HG03139 (cell line): ENCODE data around the gene PIN1.
A peak's percentile ranks its signal among the peaks of the same experiment; 100 is the strongest.
"Not testable (repeated sequence)": the region's sequence is repeated elsewhere in the genome, so short reads cannot be mapped to it uniquely, and the experiment has no call there.

Experiments used
- ATAC-seq: cut with Tn5 transposase; IDR thresholded peaks from one replicate; pipeline ENCODE4 v1.9.1; 2021; ENCODE audit not compliant: unreplicated experiment

PIN1 gene

DNA sequence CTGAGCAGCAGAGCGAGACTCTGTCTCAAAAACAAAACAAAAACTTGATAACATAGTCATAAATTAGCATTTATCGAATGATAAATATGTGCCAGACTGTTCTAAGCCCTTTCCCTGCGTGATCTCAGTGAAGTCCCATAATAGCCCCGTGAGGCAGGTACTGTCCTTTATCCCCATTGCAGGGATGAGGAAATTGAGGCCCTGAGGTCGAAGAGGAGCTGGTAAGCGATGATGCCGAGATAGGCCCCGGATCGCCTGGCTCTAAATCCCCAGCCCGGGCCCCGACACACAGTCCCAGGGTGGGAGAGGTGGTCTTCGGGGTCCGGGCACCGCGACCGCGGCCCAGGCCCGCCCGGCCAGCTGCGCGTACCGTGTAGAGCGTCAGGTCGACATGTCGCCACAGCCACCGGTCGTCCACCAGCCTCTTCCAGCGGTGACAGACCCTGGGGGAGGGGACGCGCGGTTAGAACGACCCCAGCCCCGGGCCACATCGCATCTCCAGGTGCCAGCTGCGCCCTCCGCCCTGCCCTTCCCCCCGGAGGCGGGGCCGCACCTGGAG lies 16.9 kb upstream of the PIN1 start:
- no peak for ATAC-seq

DNA sequence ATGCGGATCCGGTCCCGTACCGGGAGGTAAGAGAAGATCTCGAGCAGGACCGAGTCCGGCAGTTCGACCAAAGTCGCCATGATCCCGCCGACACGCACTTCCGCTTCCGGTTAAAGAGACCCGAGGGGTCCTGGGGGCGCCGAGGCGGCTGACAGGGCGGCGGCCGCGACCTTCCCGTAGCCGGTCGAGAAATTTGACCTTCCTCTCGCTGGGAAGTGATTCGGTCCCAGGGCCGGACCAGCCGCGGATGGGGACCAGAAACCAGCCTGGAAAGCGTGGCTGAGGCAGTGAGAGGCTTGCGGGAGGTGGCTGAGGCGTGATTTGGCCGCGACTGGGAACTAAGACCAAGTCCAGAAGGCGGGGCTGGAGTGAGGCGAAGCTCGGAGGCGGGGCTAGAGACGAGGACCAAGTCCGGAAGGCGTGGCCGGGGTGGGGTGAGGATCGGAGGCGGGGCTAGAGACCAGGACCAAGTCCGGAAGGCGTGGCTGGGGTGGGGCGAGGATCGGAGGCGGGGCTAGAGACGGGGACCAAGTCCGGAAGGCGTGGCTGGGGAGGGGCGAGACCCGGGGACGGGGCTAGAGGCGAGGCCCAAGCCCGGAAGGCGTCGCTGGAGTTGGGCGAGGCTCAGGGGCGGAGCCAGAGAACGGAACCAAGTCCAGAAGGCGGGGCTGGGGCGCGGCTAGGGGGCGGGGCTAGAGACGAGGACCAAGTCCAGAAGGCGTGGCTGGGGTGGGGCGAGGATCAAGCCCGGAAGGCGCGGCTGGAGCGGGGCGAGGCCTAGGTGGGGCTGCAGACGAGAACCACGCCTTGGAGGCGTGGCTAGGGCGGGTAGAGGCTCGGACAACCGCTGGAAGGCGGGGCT lies 16.2 kb upstream of the PIN1 start, which contains the start of gene FBXL12:
Gene FBXL12 (minus strand): TSS at position 346 of the 862 bp plus-strand sequence. CDS start 266 bp downstream, at position 80.
- peak; percentile 78 for ATAC-seq

DNA sequence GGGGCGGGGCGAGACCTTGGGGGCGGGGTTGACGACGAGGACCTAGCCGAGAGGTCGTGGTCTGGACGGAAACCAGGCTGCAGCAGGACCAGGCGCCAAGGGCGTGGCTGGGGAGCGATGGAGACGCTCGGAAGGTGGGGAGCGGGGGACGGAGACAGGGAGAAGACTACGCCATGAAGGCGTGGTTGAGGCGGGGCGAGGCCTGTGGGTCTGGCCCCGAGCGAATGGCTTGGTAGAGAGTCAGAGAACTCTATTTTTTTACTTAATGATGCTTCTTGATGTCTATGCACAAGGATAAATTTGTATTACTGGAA lies 15.6 kb upstream of the PIN1 start:
- ATAC-seq, result no peak

DNA sequence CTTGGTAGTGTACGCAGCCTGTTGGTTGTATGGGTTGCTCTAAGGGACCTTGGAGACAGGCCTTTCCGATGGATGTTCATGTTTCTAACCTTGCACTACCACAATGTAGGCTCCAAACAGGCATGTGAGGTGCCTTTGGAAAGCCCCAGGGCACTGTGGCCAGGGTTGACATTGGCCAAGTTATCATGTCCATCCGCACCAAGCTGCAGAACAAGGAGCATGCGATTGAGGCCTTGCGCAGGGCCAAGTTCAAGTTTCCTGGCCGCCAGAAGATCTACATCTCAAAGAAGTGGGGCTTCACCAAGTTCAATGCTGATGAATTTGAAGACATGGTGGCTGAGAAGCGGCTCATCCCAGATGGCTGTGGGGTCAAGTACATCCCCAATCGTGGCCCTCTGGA lies 15.1 kb upstream of the PIN1 start:
- not testable (repeated sequence) for ATAC-seq

DNA sequence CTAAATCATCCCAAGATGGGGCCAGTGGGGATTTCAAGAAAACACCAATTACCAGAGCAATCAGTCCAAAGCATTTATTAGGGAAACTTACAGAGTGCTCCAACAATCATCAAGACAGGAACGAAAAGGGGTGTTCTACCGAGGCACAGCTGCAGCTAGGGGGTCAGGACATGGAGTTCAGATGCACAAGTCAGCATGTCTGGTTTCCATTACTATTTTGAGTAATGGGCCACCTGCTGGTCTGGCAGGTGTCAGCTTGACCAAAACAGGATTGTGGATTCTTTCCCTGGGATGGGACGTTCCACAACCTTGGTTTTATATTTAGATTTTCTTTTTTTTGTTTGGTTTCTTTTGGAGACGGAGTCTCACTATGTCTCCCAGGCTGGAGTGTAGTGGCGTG lies 11.3 kb upstream of the PIN1 start:
- no peak for ATAC-seq

DNA sequence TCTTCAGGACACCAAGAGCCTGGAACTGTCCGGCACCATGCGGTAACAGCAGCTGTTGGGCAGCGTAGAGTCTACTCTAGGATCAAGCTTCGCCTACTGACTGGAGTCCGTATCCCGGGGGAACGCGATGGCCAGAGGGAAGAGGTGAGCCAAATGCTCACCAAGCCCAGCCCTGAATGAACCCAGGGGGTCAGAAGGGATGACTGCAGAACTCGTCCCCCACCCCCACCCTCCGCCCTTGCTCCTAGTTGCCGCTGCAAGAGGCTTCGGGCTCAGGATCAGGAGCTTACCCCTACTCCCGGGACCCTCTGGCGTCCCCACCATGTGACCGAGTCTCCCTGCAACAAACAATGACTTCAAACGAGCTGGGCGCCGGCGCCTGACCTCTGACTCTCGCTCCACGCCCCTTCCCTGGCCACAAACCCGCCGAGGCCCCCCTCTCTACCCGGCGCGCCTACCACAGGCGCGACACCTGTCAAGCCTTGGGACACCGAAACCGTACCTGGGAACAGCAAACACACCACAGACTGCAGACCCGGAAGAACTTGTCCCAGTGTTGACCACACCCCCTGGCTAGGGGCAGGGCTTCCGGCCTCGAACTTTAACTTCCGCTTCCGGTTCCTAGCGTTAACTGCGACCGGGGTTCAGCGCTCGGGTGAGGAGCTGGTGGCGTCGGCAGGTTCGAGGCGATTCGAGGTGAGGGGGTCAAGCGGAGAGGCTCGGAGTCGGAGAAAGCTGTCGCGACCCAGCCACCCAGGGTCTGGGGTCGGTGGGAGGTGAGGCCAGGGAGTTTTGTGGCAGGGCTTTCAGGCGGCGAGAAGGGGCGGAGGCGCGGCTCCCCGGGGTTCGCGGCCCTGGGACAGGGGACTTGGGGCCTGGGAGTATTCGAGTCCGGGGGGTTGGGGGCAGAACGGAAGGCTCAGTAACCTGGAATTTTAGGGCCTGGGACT lies 7.6 kb upstream of the PIN1 start, which contains the start of gene UBL5:
Gene UBL5 (plus strand): TSS at position 630 of the 950 bp plus-strand sequence. CDS start 420 bp downstream, outside the sequence.
- peak; percentile 80 for ATAC-seq

DNA sequence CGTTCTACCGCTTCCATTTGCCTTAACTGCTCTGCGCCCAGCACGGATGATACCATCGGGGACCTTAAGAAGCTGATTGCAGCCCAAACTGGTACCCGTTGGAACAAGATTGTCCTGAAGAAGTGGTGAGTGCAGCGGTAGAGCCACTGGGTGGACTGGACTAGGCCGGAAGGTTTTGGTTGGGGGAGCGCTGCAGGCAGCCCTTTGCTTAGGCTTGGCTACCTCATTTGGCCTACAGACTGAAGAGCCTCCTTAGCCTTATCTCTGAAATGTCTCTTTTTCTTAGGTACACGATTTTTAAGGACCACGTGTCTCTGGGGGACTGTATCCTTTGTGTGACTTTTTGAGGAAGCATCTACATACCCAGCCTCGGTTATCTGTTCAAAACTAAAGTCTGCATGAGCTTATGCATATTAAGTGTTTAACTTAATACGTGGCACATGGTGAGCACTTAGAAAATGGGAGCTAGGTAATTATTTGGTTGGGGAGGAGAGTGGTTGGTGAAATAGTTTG lies 6.5 kb upstream of the PIN1 start:
- ATAC-seq, result no peak

DNA sequence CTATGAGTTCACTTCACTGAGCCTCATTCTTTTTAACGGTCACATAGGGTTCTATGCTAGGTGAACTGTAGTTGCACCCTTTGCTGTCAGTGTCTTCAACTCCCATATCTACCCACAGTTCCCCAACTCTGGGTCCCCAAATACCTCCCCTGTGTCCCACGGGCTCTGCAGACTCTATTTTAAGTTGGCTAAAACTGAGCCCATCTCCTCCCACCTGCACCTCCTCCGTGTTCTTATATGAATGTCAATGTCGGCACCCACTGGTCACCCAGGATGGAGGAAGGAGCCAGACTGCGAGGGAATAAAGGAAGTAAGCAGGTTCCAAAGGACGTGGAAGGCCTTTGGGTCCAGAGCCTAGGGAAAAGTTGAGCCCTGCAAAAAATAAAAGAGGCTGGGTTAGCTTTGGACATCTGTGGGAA lies 802 bp upstream of the PIN1 start:
- no peak for ATAC-seq

DNA sequence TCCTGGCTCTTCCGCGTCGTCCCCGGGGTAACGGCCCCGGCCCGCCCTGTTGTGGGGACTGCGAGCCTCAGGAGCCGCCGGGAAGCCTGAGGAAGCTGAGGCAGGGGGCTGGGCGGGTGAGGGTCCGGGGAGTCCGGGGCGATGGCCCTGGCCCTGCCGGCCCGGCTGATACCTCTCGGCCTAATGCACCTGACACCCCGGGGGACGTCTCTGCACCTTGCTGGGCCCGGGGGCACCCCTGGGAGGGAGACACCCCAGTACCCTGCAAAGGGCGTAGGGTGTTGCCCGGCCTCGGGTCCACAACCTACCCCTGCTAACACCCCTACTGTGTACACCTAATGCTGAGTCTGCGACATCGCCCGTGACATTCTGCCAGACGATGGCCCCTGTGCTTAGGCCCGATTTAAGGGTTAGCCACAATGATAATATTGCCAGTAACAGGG lies 410 bp downstream of the PIN1 start:
- no peak for ATAC-seq

DNA sequence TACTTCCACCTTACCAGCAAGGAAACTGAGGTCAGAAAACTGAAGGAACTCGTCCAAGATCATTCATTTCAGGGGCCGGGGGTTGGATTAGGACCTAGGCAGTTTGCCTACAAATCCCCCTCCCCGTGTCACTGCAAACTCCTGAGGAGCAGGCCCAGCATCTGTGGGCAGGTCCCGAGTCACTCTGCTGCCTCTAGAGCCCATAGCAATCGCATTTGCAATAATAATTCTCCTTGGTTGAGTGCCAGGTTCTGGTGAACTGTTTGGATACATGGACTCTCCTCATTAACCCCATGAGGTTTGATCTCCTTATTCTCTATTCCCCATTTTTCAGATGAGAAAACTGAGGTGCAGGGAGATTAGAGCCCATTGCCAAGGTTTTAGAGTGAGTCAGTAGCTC lies 903 bp downstream of the PIN1 start:
- no peak for ATAC-seq

DNA sequence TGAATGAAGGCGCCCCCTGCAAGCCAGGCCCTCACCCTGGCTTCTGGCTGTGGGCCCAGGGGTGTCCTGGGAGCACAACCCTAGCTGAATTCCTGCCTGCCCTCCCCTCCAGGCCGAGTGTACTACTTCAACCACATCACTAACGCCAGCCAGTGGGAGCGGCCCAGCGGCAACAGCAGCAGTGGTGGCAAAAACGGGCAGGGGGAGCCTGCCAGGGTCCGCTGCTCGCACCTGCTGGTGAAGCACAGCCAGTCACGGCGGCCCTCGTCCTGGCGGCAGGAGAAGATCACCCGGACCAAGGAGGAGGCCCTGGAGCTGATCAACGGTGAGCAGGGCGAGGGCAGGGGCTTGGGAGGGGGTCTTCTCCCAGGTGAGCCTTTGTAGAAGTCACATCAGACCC lies 3.2 kb downstream of the PIN1 start:
- ATAC-seq, result no peak

DNA sequence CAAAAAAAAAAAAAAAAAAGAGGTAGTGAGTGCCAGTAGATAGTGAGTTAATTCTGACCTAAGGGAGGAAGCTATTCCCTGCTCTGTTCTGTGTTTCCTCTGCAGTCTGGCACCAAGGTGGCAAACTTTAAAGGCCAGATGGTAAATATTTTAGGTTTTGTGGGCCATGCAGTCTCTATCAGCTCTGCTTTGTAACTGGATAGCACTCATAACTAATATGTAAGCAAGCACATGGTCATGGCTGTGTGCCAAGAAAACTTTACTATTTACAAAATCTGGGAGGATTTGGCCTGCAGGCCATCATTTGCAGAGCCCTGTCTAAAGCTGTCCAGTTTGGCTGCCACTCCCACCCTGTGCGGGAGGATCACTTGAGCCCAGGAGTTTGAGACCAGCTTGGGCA lies 4.3 kb downstream of the PIN1 start:
- ATAC-seq, result no peak

DNA sequence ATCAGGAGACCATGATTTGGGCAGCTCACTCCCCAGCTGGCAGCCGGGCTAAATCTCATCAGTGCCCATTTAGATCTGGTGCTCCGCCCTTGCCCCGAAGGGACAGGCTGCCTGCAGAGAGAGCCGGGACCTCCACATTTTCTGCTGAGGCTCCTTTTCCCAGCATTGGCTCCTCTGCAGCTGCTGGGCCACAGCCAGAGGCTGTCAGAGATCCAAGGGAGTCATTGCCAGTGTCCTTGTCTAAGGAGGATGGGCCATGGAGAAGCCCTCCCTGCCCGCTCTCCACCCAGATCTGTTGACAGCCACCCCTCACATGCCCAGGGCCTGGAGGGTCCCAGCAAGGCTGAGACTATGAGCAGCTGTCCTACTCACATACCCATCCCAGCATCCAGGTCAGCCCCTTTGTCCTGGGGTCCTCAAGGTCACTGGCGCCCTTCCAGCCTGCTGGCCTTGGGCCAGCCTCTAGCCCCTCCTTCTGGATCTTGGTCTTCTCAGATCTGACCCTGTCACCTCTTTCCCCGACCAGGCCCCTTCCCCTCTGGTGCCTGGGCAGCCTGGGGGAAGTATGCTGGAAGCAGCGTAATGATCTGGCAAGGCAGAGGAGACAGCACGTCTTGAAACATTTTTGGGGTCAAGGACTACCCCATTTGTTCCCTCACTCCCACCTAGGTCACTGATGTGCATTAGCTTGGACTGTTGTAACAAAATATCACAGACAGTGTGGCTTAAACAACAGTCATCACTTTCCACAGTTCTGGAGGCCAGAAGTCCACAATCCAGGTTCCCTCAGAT lies 7.9 kb downstream of the PIN1 start:
- ATAC-seq, result no peak

DNA sequence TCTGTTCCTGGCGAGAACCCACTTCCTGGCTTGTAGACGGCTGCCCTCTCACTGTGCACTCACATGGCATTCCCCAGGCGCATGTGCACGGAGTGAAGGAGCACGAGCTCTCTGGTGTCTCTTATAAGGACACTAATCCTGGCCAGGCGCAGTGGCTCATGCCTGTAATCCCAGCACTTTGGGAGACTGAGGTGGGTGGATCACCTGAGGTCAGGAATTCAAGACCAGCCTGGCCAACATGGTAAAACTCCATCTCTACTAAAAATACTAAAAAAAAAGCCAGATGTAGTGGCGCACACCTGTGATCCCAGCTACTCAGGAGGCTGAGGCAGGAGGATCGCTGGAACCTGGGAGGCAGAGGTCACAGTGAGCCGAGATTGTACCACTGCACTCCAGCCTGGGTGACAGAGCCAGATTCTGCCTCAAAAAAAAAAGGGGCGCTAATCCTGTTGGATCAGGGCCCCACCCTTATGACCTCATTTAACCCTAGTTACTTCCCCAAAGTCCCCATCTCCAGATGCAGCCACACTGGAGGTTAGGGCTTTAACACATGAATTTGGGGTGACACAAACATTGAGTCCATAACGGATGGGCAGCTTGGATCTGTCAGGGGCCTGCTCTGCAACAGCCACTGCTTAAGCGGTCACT lies 8.6 kb downstream of the PIN1 start:
- ATAC-seq, result not testable (repeated sequence)

DNA sequence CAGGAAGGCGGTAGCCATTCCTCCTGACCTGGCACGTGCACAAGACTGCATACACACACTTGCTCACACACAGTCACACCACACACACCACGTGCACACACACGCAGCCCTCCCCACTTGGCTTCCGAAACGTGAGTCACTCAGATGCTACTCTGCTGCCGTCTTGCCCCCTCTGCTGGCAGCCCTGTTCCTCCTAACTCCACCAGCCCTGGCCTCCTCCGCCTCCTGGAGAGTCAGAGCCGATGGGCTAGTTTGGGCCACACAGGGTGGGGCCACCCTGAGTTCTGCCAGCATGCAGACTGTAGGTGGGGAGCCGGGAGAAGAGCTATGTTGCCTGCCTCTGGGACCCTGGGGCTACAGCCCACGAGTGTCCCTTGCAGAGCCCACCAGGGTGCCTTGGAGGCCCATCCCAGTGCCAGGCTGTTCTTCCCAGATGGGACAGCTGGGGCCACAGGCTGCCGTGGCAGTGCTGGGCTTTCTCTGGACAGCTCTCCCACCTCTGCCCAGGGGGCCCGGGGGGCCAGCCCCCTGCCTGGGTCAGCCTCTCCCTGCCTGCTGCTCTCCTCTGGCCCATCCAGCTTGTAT lies 12.1 kb downstream of the PIN1 start:
- ATAC-seq, result no peak

DNA sequence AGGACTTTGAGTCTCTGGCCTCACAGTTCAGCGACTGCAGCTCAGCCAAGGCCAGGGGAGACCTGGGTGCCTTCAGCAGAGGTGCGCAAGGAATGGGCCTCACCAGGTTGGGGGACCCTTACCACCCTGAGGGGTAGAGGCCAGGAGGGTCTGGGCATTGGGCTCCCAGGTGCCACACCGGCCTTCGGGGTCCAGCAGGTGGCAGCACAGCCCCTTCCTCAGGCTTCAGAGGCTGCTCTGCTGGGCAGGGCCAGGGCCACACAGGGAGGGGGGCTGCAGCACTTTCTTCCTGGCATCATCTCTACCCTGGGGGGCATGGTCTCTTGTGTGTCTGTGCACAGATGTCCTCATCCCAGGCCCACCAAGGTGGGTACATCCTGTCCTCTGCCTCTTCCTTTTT lies 12.9 kb downstream of the PIN1 start:
- no peak for ATAC-seq

DNA sequence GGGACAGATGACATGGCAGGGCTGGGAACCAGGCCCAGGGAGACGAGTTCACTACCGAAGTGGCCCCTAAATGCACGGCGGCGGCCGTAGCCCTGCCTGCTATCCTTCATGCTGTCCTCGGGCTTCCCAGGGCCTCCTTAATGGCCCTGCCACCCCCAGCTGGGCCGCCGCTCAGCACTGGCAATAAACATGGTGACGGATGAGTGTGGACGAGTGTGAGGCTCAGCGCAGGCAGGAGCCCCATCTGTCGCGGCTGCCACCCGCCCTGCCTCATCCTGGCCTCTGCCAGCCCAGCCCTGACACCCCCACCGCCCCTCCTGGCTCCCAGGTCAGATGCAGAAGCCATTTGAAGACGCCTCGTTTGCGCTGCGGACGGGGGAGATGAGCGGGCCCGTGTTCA lies 13.6 kb downstream of the PIN1 start:
- no peak for ATAC-seq

DNA sequence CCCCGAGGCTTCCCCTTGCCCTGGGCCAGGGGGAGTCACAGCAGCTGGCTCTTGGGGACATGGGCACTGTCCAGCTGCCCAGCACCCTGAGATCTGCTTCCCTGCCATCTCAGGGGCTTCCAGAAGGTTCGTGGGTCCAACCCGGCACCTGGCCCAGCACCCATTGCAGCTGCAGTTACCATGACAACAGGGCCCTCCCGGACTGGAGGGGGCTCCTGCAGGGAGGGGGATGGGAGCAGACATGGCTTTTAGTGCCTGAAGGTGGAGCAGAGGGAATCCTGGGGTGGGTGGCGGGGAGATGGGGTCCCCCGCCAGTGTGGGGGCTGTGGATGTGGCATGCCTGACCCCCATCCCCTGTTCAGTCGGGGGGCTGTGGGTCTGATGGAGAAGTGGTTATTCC lies 14.7 kb downstream of the PIN1 start:
- no peak for ATAC-seq

DNA sequence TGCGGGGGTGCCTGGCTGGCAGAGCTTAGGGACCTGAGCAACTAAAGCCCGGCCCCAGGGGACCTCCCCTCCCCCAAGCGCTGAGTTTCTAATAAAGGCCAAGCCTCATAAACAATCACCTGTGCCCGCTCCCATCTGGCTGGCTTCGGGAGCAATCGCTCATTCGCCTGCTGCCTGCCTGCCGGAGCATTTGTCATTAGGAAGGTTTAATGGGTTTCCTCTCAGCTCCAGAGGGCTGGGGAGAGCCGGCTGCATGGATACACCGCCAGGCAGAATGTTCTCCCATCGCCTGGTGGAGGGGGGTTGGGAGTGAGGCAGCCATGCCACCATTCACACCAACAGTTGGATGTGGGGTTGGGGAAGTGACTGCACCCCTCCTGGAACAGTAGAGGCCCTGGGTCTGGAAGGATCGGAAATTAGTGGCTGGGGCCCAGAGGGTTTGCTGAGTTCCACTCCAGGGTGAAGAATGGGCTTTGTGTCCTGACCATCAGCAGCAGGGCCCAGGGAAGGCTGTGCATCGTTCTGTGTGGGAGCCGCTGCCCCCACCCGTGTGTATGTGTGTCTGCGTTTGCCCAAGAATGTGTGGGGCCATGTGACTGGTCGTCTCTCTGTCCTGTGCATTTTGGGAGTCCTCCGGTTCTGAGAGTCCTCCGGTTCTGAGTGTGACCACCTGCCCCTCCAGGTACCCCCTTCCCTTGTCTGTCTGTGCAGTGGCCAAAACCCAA lies 15.3 kb downstream of the PIN1 start:
- no peak for ATAC-seq
